ENCODE measurements around the gene XPO5. TPM values are rescaled to one million over a fixed set of nuclear protein-coding genes. Genes with fewer than 3 reads are reported as not detected.

Gene XPO5
- total and polyA plus RNA-seq, 2 of the 4 experiments (the other 2 are of a cell fraction) = 29.0 to 30.1 TPM

- ATAC-seq (ENCODE audit: low read depth) (no peak), DNase-seq (no peak)
- ChIA-PET CTCF (interaction anchor here (1.0 kb wide), 1 partner anchor 8 kb away, joined by 3 read pairs; the partner anchor contains the start of genes POLR1C and YIPF3), POLR2A (ENCODE audit: unreplicated experiment) (no interaction called here)
- Histone ChIP-seq H4K5ac (ENCODE audit: low read depth, low read length) (no peak overlapping the region), H2AK9ac (replicated peaks; ENCODE audit: low read depth, low read length, poor library complexity) (peak overlapping the region; percentile 84), H2AK5ac (ENCODE audit: low read depth, low read length) (no peak overlapping the region), H3K4me3 (ENCODE audit: insufficient read depth, low read depth, low read length) (no peak overlapping the region), H3K9ac (ENCODE audit: low read depth, low read length) (no peak overlapping the region), H2BK15ac (ENCODE audit: low read depth, low read length) (no peak overlapping the region), H2BK120ac (ENCODE audit: low read depth, low read length) (no peak overlapping the region), H3K27me3 (ENCODE audit: control insufficient read depth, insufficient read depth, low read length) (no peaks in the 10 kb centered on the region), H4K91ac (ENCODE audit: insufficient read depth, low read depth, low read length) (no peak overlapping the region), H3K9me1 (ENCODE audit: insufficient read depth, low read length) (peaks cover 3% of the 10 kb centered on the region; the same call in 1 of the 2 replicates), H3K4ac (ENCODE audit: low read depth, low read length) (no peak overlapping the region), H3K4me2 (ENCODE audit: low read depth, low read length) (no peak overlapping the region), H4K20me1 (ENCODE audit: insufficient read depth, low read length) (peaks cover 10% of the 10 kb centered on the region; the same call in 1 of the 2 replicates), H3K36me3 (ENCODE audit: control insufficient read depth, insufficient read depth, low read length) (peaks cover 44% of the 10 kb centered on the region), H3K56ac (ENCODE audit: extremely low read depth, insufficient read depth, low read length) (no peak overlapping the region), H3K18ac (ENCODE audit: low read depth, low read length) (no peak overlapping the region), H2AFZ (replicated peaks; ENCODE audit: low read length, poor library complexity) (no peak overlapping the region), H2BK5ac (ENCODE audit: low read depth, low read length, poor library complexity, severe bottlenecking) (no peak overlapping the region), H3K14ac (replicated peaks; ENCODE audit: low read depth, low read length) (no peak overlapping the region), H3K4me1 (ENCODE audit: control insufficient read depth, insufficient read depth, low read length) (peaks cover 4% of the 10 kb centered on the region), H3K9me3 (ENCODE audit: control insufficient read depth, insufficient read depth, low read length) (no peaks in the 10 kb centered on the region), H3K23ac (ENCODE audit: low read depth, low read length) (no peak overlapping the region), H4K8ac (ENCODE audit: low read depth in 2 of 2, low read length in 2 of 2) (no peak overlapping the region), H2BK20ac (ENCODE audit: low read depth, low read length) (no peak overlapping the region), H3K27ac (ENCODE audit: insufficient read depth, low read length) (no peak overlapping the region), H3K79me1 (ENCODE audit: low read depth in 1 of 2, low read length in 2 of 2) (peaks cover 0 to 14% of the 10 kb centered on the region in 2 experiments; a peak in 1 of 4 replicates)
- no TSS peak for BruUV-seq (replicated peaks)
- TF ChIP-seq RAD21 (IDR thresholded peaks at IDR 0.05; ENCODE audit: low read length) = no peak
- in situ Hi-C loops (cut with MboI; ENCODE audit: low sequenced_read_pairs) = no loop called here
- 53% methylated on average over 2 of the region's 8 CpGs; no CpG with 5 or more reads in 1 of the 2 experiments for WGBS, 2 experiments (ENCODE audit: extremely low coverage in 2 of 2, insufficient read length in 1 of 2)
- dilution Hi-C loops (cut with HindIII; ENCODE audit: low sequenced_read_pairs, unreplicated experiment) = no loop called here
- intact Hi-C loops (cut with micrococcal nuclease) = no loop called here
Measured at GRCh38 chr6:43508481-43509141, 67.2 kb downstream of the XPO5 start.
